ENCODE measurements around the gene C2orf72. TPM values are rescaled to one million over a fixed set of nuclear protein-coding genes. Genes with fewer than 3 reads are reported as not detected.

The C2orf72 gene
- total RNA-seq (1 to 10 TPM in 1 of 2 donors, under 1 TPM in 1; 0.65 to 1.3 TPM), polyA plus RNA-seq (under 1 TPM; 0.28 to 0.46 TPM)
- long read RNA-seq, donor 1: 0 reads
- long read RNA-seq, donor 2: 0 reads
- long read RNA-seq, donor 3: 0 reads
- long read RNA-seq, donor 4: 0 reads
- long read RNA-seq, donor 5: 0 reads

DNA sequence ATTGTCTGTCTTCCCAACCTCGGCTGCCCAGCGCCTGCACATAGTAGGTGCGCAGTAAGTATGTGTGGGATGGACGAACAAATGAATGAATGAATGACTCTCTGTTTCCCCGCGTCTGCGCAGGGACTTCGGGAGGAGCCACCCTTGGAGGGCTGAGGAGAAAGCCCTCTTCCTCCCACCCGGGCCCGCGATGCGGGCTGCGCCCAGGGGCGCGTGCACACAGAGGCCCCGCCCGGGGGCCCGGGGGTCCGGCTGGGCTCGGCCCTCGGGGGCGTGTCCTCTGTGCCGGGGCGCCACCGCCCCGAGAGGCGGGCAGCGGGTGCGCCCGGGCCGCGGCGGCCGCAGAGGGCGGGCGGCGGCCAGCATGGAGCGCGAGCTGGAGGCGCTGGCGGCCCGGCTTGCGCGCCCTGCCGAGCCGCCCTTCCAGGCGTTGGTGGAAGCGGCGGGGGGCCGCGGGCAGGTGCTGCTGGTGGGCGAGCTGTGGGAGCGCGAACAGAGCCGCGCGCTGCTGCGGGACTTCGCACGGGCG is at the start of gene C2orf72:
Gene C2orf72 (plus strand): TSS at position 322 of the 529 bp plus-strand sequence. CDS start 43 bp downstream, at position 365.
- DNase-seq: peak in 1 of 3 donors; percentile 19
- Histone ChIP-seq H3K9me3 (ENCODE audit: control insufficient read depth in 4 of 4, insufficient read depth in 3 of 4, low read length in 3 of 4) (peaks cover 0 to 7% (median 0%) of the 10 kb centered on the region in 4 donors), H3K4me3 (peak within 1 kb of the TSS; percentile 8), H3K36me3 (ENCODE audit: control insufficient read depth in 4 of 4, insufficient read depth in 4 of 4, low read length in 4 of 4) (no peaks in the 10 kb centered on the region), H3K4me1 (ENCODE audit: control insufficient read depth in 5 of 5, insufficient read depth in 5 of 5, low read length in 5 of 5) (peaks cover 0 to 10% (median 0%) of the 10 kb centered on the region in 5 donors), H3K9ac (ENCODE audit: insufficient read depth in 1 of 2, low read length in 2 of 2) (no peak within 1 kb of the TSS), H3K27me3 (ENCODE audit: control insufficient read depth in 3 of 3, insufficient read depth in 3 of 3, low read length in 2 of 3) (peaks cover 0 to 60% (median 26%) of the 10 kb centered on the region in 3 donors), H3K27ac (ENCODE audit: low read depth in 1 of 2, low read length in 1 of 2) (no peak within 1 kb of the TSS)
- TF ChIP-seq, protein P1, sequence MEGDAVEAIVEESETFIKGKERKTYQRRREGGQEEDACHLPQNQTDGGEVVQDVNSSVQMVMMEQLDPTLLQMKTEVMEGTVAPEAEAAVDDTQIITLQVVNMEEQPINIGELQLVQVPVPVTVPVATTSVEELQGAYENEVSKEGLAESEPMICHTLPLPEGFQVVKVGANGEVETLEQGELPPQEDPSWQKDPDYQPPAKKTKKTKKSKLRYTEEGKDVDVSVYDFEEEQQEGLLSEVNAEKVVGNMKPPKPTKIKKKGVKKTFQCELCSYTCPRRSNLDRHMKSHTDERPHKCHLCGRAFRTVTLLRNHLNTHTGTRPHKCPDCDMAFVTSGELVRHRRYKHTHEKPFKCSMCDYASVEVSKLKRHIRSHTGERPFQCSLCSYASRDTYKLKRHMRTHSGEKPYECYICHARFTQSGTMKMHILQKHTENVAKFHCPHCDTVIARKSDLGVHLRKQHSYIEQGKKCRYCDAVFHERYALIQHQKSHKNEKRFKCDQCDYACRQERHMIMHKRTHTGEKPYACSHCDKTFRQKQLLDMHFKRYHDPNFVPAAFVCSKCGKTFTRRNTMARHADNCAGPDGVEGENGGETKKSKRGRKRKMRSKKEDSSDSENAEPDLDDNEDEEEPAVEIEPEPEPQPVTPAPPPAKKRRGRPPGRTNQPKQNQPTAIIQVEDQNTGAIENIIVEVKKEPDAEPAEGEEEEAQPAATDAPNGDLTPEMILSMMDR (IDR thresholded peaks at IDR 0.05; ENCODE audit: control extremely low read depth, extremely low read depth): no peak
- WGBS, 2 donors: 1 to 2% methylated on average over 47 to 61 of the region's 61 CpGs
- ATAC-seq (ENCODE audit: insufficient read depth, low FRiP score): no peak

DNA sequence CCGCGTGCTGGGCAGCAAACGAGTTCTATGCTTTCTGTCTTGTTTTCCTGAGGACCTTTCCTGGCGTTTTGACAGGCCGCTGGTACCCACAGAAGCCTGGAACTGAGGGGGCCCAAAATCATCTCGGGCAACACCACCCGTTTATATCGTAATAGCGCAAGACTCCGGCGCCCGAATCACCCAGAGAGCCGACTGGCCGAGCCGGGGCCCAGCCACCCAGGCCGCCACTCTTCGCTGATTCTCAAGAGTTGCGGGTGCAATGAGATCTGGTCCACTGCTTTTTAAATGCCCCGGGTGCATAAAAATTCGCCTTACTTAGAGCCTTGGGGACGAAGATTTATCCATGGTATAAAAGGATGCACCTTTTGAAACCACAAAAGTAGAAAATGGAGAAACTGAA is 47.6 kb upstream of the C2orf72 start:
- peaks cover 0 to 6% (median 0%) of the 10 kb centered on the region in 5 donors for H3K4me1 ChIP-seq (ENCODE audit: control insufficient read depth in 5 of 5, insufficient read depth in 5 of 5, low read length in 5 of 5)
- no peak for ATAC-seq (ENCODE audit: insufficient read depth, low FRiP score)

DNA sequence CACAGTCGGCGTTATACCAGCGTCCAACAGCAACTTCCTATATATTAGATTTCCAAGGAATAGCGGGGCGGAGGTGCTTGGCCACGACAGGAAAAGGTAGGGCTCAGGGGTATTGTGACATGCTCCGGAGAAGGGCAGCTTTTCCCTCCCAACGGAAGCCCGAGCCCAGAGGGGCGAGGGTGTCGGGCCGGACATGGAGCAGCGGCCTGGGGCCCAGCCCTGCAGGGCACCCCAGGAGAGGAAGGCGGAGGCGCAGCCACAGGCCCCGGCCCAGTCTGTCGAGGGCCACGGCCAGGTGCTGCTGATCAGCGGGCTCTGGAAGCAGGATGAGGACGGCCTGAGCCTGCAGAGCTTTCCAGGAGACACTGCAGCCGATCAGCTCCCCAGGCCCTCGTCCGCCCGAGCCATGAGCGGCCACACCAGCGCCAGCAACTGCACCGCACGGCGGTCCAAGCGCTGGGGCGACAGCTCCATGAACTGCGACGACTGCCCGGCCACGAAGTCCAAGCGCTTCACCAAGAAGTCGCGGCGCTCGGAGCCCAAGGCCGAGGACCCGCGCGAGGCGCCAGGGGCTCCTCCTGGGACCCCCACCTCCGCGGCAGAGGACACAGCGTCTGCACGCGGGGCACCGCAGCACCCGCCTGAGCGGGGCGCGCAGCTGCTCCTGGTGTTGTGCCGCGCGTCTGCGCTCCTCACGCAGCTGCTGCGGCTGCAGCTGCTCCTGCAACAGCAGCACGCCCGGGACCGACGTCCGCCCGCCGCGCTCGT is 47.0 kb upstream of the C2orf72 start:
- peaks cover 5 to 21% (median 16%) of the 10 kb centered on the region in 3 donors for H3K27me3 ChIP-seq (ENCODE audit: control insufficient read depth in 3 of 3, insufficient read depth in 3 of 3, low read length in 2 of 3)
- no peaks in the 10 kb centered on the region for H3K36me3 ChIP-seq (ENCODE audit: control insufficient read depth in 4 of 4, insufficient read depth in 4 of 4, low read length in 4 of 4)
- ATAC-seq (ENCODE audit: insufficient read depth, low FRiP score) (no peak), DNase-seq (no peak)
- peaks cover 0 to 6% (median 0%) of the 10 kb centered on the region in 5 donors for H3K4me1 ChIP-seq (ENCODE audit: control insufficient read depth in 5 of 5, insufficient read depth in 5 of 5, low read length in 5 of 5)
- H3K4me3 ChIP-seq: no peak overlapping the region
- peaks cover 0 to 2% (median 0%) of the 10 kb centered on the region in 4 donors for H3K9me3 ChIP-seq (ENCODE audit: control insufficient read depth in 4 of 4, insufficient read depth in 3 of 4, low read length in 3 of 4)
- no peak overlapping the region for H3K27ac ChIP-seq (ENCODE audit: low read depth in 1 of 2, low read length in 1 of 2)
- H3K9ac ChIP-seq (ENCODE audit: insufficient read depth in 1 of 2, low read length in 2 of 2): no peak overlapping the region
- TF ChIP-seq, protein P1 (IDR thresholded peaks at IDR 0.05; ENCODE audit: control extremely low read depth, extremely low read depth): no peak
- 42 to 62% methylated on average over 64 to 70 of the region's 70 CpGs for WGBS, 2 donors

More for the DNA sequence above, 47.6 kb upstream of the C2orf72 start:
- Histone ChIP-seq H3K9ac (ENCODE audit: insufficient read depth in 1 of 2, low read length in 2 of 2) (no peak overlapping the region), H3K27ac (ENCODE audit: low read depth in 1 of 2, low read length in 1 of 2) (no peak overlapping the region), H3K27me3 (ENCODE audit: control insufficient read depth in 3 of 3, insufficient read depth in 3 of 3, low read length in 2 of 3) (peaks cover 5 to 20% (median 16%) of the 10 kb centered on the region in 3 donors), H3K36me3 (ENCODE audit: control insufficient read depth in 4 of 4, insufficient read depth in 4 of 4, low read length in 4 of 4) (no peaks in the 10 kb centered on the region), H3K9me3 (ENCODE audit: control insufficient read depth in 4 of 4, insufficient read depth in 3 of 4, low read length in 3 of 4) (peaks cover 0 to 2% (median 0%) of the 10 kb centered on the region in 4 donors), H3K4me3 (no peak overlapping the region)
- TF ChIP-seq, protein P1 (IDR thresholded peaks at IDR 0.05; ENCODE audit: control extremely low read depth, extremely low read depth): no peak
- DNase-seq: no peak
- 93 to 95% methylated on average over 21 of the region's 21 CpGs for WGBS, 2 donors

All from lung (tissue), 16 donors.